ENCODE data around the gene TCP10L.

Gene TCP10L

DNA sequence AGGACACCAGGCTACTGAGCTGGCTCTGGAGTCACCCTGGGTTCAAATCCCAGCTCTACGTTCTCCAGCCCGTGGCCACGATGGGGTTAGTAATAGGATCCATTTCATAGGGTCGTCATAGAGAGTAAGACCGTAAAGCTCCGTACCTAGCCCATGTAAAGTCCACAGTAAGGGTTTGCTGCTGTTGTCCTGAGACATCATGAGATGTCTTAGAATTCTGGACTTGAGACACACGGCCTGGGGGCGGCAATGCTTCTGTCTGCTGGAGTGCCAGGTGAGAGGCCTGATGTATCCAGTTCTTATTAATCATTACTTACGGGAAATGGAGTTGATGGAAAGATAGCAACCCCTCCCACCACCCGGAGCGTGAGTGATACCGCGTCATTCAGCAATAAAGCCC, 3.6 kb downstream of the TCP10L start:
- no peak overlapping the region for H3K9ac ChIP-seq (ENCODE audit: low read length)
- TF ChIP-seq CTCF (IDR thresholded peaks at IDR 0.05; ENCODE audit: low read length), result no peak
- no peak for TF ChIP-seq EZH2 (optimal IDR thresholded peaks at IDR 0.05; ENCODE audit: low read depth, low read length)
- no peak for TF ChIP-seq EZH2phosphoT487 (IDR thresholded peaks at IDR 0.05; ENCODE audit: low read length)
- no peaks in the 10 kb centered on the region for H3F3A ChIP-seq (ENCODE audit: insufficient read depth, low read length)
- no peaks in the 10 kb centered on the region for H3K27me3 ChIP-seq (replicated peaks; ENCODE audit: insufficient read depth, low read length)
- no peaks in the 10 kb centered on the region for H3K79me2 ChIP-seq (ENCODE audit: low read length)
- no peak overlapping the region for H3K4me3 ChIP-seq (ENCODE audit: low read length)
- H3K36me3 ChIP-seq (replicated peaks; ENCODE audit: insufficient read depth, low read length), result no peaks in the 10 kb centered on the region
- H3K27ac ChIP-seq (ENCODE audit: low read length), result no peak overlapping the region
- no peaks in the 10 kb centered on the region for H3K4me1 ChIP-seq (ENCODE audit: low read length)
- no peak for DNase-seq
- H3K9me3 ChIP-seq (replicated peaks; ENCODE audit: insufficient read depth, low read length), result no peaks in the 10 kb centered on the region
- no peaks in the 10 kb centered on the region for H4K20me1 ChIP-seq (ENCODE audit: insufficient read depth, low read length)
- H2AFZ ChIP-seq (ENCODE audit: low read length), result no peak overlapping the region
- no peaks in the 10 kb centered on the region for H3K9me2 ChIP-seq (replicated peaks; ENCODE audit: insufficient read depth, low read length)
- H3K4me2 ChIP-seq (ENCODE audit: low read depth, low read length), result no peak overlapping the region

GRCh38 chr21:32580949-32581348, 4.4 kb downstream of the TCP10L start:
- H2AFZ ChIP-seq (ENCODE audit: low read length), result no peak overlapping the region
- H3K27ac ChIP-seq (ENCODE audit: low read length), result no peak overlapping the region
- H3K4me3 ChIP-seq (ENCODE audit: low read length), result no peak overlapping the region
- no peak overlapping the region for H3K4me2 ChIP-seq (ENCODE audit: low read depth, low read length)
- no peaks in the 10 kb centered on the region for H4K20me1 ChIP-seq (ENCODE audit: insufficient read depth, low read length)
- no peaks in the 10 kb centered on the region for H3K4me1 ChIP-seq (ENCODE audit: low read length)
- no peak overlapping the region for H3K9ac ChIP-seq (ENCODE audit: low read length)
- TF ChIP-seq EZH2 (optimal IDR thresholded peaks at IDR 0.05; ENCODE audit: low read depth, low read length) (no peak), CTCF (IDR thresholded peaks at IDR 0.05; ENCODE audit: low read length) (no peak), EZH2phosphoT487 (IDR thresholded peaks at IDR 0.05; ENCODE audit: low read length) (no peak)
- no peaks in the 10 kb centered on the region for H3K27me3 ChIP-seq (replicated peaks; ENCODE audit: insufficient read depth, low read length)
- H3F3A ChIP-seq (ENCODE audit: insufficient read depth, low read length), result no peaks in the 10 kb centered on the region
- no peaks in the 10 kb centered on the region for H3K36me3 ChIP-seq (replicated peaks; ENCODE audit: insufficient read depth, low read length)
- H3K79me2 ChIP-seq (ENCODE audit: low read length), result no peaks in the 10 kb centered on the region
- no peaks in the 10 kb centered on the region for H3K9me2 ChIP-seq (replicated peaks; ENCODE audit: insufficient read depth, low read length)
- DNase-seq, result no peak
- H3K9me3 ChIP-seq (replicated peaks; ENCODE audit: insufficient read depth, low read length), result no peaks in the 10 kb centered on the region

DNA sequence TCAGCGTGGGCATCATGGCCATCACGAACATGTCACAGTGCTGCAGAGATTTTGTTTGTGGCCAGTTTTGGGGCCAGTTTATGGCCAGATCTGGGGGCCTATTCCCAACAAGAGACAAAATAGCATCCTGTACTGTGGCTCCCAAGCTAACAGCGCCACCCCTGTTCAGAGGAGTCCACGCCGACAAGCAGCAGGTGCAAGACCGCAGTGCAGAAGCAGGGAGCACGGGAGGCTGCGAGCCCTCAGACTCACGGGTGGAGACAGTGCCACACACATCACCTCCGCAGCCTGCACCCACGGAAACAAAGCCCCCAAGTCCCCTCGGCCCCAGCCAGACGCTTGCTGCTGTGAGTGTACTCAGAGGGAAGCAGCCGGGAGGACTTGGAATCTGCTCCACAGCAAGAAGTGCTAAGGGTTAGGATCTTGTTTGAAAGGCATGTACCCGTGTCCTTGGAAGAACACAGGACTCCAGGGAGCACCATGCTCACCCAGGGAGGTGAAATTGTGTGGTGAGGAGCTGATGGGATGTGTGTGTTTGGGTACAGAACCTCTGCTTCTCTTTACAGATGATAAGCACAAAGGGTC, 7.1 kb downstream of the TCP10L start:
- no peak for DNase-seq
- TF ChIP-seq CTCF (IDR thresholded peaks at IDR 0.05; ENCODE audit: low read length) (no peak), EZH2phosphoT487 (IDR thresholded peaks at IDR 0.05; ENCODE audit: low read length) (no peak), EZH2 (optimal IDR thresholded peaks at IDR 0.05; ENCODE audit: low read depth, low read length) (no peak)
- H3K4me2 ChIP-seq (ENCODE audit: low read depth, low read length), result no peak overlapping the region

More for the DNA sequence above, 7.1 kb downstream of the TCP10L start:
- Histone ChIP-seq H3F3A (ENCODE audit: insufficient read depth, low read length) (no peaks in the 10 kb centered on the region), H3K9me3 (replicated peaks; ENCODE audit: insufficient read depth, low read length) (no peaks in the 10 kb centered on the region), H3K4me3 (ENCODE audit: low read length) (no peak overlapping the region), H3K36me3 (replicated peaks; ENCODE audit: insufficient read depth, low read length) (no peaks in the 10 kb centered on the region), H3K27ac (ENCODE audit: low read length) (no peak overlapping the region), H3K9ac (ENCODE audit: low read length) (no peak overlapping the region), H3K79me2 (ENCODE audit: low read length) (no peaks in the 10 kb centered on the region), H3K27me3 (replicated peaks; ENCODE audit: insufficient read depth, low read length) (no peaks in the 10 kb centered on the region), H3K9me2 (replicated peaks; ENCODE audit: insufficient read depth, low read length) (no peaks in the 10 kb centered on the region), H2AFZ (ENCODE audit: low read length) (no peak overlapping the region), H3K4me1 (ENCODE audit: low read length) (no peaks in the 10 kb centered on the region), H4K20me1 (ENCODE audit: insufficient read depth, low read length) (no peaks in the 10 kb centered on the region)

Data from MM.1S (cell line).